SHP77 (cell line): ENCODE results near the gene COL25A1.
"Not testable (repeated sequence)": the region's sequence is repeated elsewhere in the genome, so short reads cannot be mapped to it uniquely, and the experiment has no call there.

Experiments used
- DNase-seq, 2 experiments: peaks; one replicate each; lab custom pipeline; 2025; lab: John Stamatoyannopoulos, UW

Gene COL25A1

GRCh38 chr4:109123951-109124350 is 178.5 kb downstream of the COL25A1 start:
- no peak for DNase-seq

DNA sequence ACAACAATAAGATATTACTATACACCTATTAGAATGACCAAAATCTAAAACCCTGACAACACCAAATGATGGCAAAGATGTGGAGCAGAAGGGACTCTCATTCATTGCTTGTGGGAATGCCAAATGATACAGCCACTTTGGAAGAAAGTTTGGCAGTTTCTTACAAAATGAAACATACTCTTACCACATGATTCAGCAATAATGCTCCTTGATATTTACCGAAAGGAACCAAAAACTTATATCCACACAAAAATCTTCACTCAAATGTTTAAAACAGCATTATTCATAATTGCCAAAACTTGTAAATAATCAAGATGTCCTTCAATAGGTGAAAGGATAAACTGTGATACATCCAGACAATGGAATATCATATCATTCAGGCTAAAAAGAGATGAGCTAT is 180.9 kb downstream of the COL25A1 start:
- DNase-seq = no peak

DNA sequence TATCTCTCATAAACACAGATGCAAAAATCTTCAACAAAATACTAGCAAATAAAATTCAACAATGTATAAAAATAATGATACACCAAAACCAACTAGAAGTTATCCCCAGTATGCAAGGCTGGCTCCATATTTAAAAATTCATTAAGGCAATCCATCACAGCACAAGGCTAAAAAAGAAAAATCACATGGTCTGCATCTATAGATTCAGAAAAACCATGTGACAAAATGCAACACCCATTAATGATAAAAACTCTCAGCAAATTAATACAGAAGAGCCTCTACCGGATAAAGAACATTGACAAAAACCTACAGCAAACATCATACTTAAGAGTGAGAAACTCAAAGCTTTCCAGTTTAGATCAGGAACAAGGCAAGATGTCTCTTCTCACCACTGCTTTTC is 182.6 kb downstream of the COL25A1 start:
- no peak for DNase-seq

GRCh38 chr4:109118635-109119034 is 183.8 kb downstream of the COL25A1 start:
- no peak for DNase-seq

DNA sequence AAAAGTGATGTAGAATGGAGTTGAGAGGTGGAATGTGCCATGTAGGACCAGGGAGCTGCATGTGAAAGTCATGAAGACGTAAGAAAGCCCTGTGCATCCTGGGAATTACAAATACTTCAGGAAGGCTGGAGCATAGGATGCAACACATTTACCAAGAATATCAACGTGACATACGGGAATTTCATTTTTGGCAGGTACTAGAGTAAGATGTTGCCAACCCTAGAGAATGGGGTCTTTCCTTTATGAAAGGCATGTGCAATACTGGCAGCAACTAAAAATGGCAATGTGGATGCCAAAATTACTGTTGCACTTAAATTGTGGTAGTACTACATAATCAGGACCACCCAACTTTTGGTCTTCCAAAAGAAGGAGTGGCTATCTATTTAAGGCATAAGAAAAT is 188.0 kb downstream of the COL25A1 start:
- DNase-seq = no peak

DNA sequence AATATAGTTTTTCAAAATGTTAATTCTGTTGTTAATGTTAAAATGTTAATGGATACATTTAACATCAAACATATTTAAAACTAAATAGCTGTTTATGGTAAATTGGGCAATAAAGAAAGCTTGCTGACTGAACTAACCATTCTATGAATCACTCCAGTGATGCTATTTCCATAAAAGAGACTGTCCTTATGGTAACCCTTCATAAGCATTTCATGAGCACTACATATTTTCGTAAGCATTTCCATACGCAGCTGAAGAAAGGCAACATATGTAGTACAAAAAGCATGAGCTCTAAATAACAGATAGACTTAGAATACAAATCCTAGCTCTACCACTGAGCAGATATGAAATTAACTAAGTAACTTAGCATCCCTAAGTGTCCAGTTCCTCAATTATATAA is 188.9 kb downstream of the COL25A1 start:
- DNase-seq = no peak

- DNase-seq = no peak
Observed at GRCh38 chr4:109111031-109111430, 191.4 kb downstream of the COL25A1 start.

- DNase-seq = not testable (repeated sequence)
Observed at GRCh38 chr4:109108215-109108614, 194.2 kb downstream of the COL25A1 start.

GRCh38 chr4:109094056-109094455 is 208.4 kb downstream of the COL25A1 start:
- DNase-seq = no peak

GRCh38 chr4:109091727-109092409 is 210.6 kb downstream of the COL25A1 start:
- no peak for DNase-seq

DNA sequence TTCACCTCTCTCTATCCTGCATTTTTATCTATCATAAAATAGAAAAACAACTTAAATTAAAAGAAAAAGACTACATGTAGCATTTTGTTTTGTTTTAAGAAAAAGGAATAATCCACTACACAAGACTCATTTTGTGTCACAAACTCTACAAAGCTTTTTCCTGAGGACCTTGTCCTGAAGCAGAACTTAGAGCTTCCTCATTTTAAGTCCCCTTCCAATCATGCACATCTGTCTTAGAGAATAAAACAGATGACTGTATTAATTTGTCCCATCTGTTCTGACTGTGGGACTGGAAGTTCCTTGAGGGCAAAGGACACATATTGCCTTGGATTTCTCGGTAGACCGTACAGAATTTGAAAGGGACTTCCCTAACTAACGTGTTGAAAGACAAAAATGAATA is 218.5 kb downstream of the COL25A1 start:
- no peak for DNase-seq

GRCh38 chr4:109079731-109080130 is 222.7 kb downstream of the COL25A1 start:
- no peak for DNase-seq

DNA sequence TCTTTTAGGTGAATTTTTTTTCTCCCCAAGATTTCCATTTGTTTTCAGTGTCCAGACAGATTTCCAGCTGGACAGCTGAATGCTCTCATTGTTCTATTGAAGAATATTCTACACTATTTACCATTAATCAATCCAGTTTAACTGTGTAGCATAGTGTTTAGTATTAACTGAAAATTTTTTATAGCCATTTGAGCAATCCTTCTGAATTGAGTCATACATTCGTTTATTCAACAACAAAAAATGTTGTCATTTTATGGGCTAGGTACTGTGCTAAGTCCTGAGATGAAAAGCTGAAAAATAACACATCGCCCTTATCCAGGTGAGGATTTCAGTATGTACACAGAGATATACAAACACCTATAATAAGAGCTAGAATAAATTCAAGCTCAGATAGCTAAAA is 223.3 kb downstream of the COL25A1 start:
- no peak for DNase-seq

DNA sequence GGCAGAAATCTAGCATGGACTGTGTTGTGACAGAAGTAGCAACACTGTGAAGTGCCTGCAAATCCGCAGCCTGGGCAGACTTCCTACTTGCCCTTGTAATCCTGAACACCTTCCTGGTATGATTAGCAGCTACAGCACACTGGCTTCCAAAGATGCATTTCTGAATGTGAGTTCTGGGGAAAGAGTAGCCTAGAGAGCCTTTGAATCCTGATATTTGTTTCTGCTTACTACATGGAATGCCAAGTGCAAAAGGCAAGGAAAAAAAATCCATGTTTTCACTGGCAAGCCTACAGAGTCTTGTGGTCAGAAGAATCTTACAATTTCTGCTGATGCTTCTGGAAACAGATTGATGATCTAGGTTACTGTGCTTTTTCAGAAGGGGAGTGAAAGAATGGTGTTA is 223.7 kb downstream of the COL25A1 start:
- DNase-seq = no peak

DNA sequence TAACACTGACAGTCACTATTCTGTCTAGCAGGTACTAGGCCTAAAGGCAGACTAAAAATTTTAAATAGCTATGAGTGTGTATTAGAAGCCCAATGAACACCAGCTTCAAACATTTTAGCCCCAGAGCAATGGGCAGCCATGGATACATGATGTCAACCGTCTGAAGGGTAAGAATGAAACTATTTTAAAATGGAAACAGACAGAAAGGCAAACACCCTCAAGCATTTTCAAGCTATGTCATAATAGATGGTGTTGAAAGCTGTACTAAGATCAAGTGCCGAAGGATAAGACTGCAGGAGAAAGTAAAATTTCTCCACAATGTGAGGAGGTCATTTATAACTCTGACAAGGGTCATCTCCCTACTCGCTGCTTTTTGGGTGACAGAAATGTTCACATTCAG is 225.0 kb downstream of the COL25A1 start:
- DNase-seq = no peak

- not testable (repeated sequence) for DNase-seq
Observed at GRCh38 chr4:109076709-109077108, 225.7 kb downstream of the COL25A1 start.

GRCh38 chr4:109075621-109076020 is 226.8 kb downstream of the COL25A1 start:
- DNase-seq = no peak

- DNase-seq = no peak
Observed at GRCh38 chr4:109072595-109072994, 229.9 kb downstream of the COL25A1 start.

- not testable (repeated sequence) for DNase-seq
Observed at GRCh38 chr4:109070677-109071076, 231.8 kb downstream of the COL25A1 start.

- no peak for DNase-seq
Observed at GRCh38 chr4:109067508-109068235, 234.8 kb downstream of the COL25A1 start.

- DNase-seq = no peak
Observed at GRCh38 chr4:109065006-109065405, 237.5 kb downstream of the COL25A1 start.

DNA sequence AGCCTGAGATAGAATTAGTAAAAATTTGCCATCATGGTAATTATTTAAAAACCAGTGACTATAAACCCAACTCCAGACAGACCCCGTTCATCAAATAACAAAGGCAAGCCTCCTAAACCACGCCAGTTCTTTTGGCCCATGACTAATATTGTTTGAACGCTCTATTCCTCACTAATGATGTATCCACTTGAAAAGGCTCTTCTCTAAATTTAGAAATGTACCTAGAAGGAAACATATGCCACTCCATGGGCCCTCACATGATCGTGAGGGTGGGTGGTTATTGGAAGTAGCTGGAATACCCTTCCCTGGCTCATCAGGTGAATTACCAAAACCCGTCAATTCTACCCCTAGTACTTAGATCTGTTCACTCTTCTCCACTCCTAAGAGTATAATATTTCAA is 249.2 kb downstream of the COL25A1 start:
- DNase-seq = no peak

- no peak for DNase-seq
Observed at GRCh38 chr4:109052821-109053220, 249.6 kb downstream of the COL25A1 start.

DNA sequence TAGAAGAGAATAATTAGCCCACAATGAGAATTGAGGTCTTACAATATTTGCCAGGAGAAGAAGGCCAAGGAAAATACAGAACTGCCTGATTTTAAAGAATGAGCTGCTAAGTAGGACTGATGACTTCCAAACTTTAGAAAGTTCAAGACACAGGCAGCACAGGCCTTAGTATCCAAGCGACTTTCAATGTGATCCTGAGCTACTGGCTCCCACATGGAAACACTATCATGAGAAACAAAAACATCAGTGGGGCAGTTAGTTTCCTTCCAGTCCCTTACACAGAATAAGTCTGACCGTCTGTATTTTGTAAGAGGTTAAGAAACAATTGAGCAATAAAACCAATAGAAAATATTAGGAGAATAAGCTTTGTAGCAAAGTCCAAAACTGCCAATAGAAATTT is 251.4 kb downstream of the COL25A1 start:
- no peak for DNase-seq
